ENCODE data around the gene PTPRN2. TPM values are rescaled to one million over a fixed set of nuclear protein-coding genes. Genes with fewer than 3 reads are reported as not detected.

PTPRN2 gene
- total RNA-seq, 1 experiment from 2014 or later = 1.1 TPM

GRCh38 chr7:157873664-157874063 lies 714.0 kb downstream of the PTPRN2 start:
- ChIA-PET POLR2A (no interaction called here), CTCF (no interaction called here)
- DNase-seq (ENCODE audit: low read depth, low spot score) (no peak), ATAC-seq (no peak)
- no TSS peak for BruUV-seq (replicated peaks)
- H3K4me1 ChIP-seq (ENCODE audit: control insufficient read depth, insufficient read depth, low read length) = no peaks in the 10 kb centered on the region
- no peak for TF ChIP-seq POLR2AphosphoS5 (IDR thresholded peaks at IDR 0.05; ENCODE audit: low read depth, low read length)
- TF ChIP-seq TCF7L2 (IDR thresholded peaks at IDR 0.05; ENCODE audit: low read depth, low read length) = no peak
- TF ChIP-seq REST (IDR thresholded peaks at IDR 0.05; ENCODE audit: insufficient read depth in 1 of 2, low read depth in 2 of 2, low read length in 1 of 2) = no peak
- TF ChIP-seq SIN3A (IDR thresholded peaks at IDR 0.05; ENCODE audit: borderline replicate concordance, insufficient read depth, low read depth, low read length) = no peak
- TF ChIP-seq CTCF (IDR thresholded peaks at IDR 0.05) = no peak
- H3K36me3 ChIP-seq (ENCODE audit: control insufficient read depth, insufficient read depth, low read length) = no peaks in the 10 kb centered on the region; the same call in 1 of the 2 replicates
- no peak overlapping the region for H3K4me3 ChIP-seq (ENCODE audit: low read depth in 2 of 2, low read length in 2 of 2)
- no peaks in the 10 kb centered on the region for H3K9me3 ChIP-seq (ENCODE audit: control insufficient read depth, insufficient read depth, low read depth, low read length)
- intact Hi-C loops (cut with micrococcal nuclease; ENCODE audit: unreplicated experiment) (loop anchor here (10.0 kb wide), 1 partner anchor 439 kb away; no protein-coding TSS in a partner anchor), in situ Hi-C loops (cut with HindIII; ENCODE audit: low pct_unique_long_range_greater_than_20kb, low sequenced_read_pairs) (no loop called here)
- H3K27me3 ChIP-seq (ENCODE audit: control insufficient read depth, insufficient read depth, low read length) = peaks cover 3% of the 10 kb centered on the region; the same call in 1 of the 2 replicates
- H3K27ac ChIP-seq (ENCODE audit: low read length) = no peak overlapping the region

- H3K27ac ChIP-seq (ENCODE audit: low read length) = no peak overlapping the region
- no peaks in the 10 kb centered on the region for H3K9me3 ChIP-seq (ENCODE audit: control insufficient read depth, insufficient read depth, low read depth, low read length)
- no TSS peak for BruUV-seq (replicated peaks)
- no peak for ATAC-seq
- ChIA-PET POLR2A (interaction anchor here (0.6 kb wide), 1 partner anchor 24 kb away, joined by 4 read pairs; no protein-coding TSS in a partner anchor), CTCF (no interaction called here)
- intact Hi-C loops (cut with micrococcal nuclease; ENCODE audit: unreplicated experiment) = loop anchor here (10.0 kb wide), 1 partner anchor 438 kb away; no protein-coding TSS in a partner anchor
- DNase-seq (ENCODE audit: low read depth, low spot score) = no peak
- TF ChIP-seq TCF7L2 (IDR thresholded peaks at IDR 0.05; ENCODE audit: low read depth, low read length) (no peak), SIN3A (IDR thresholded peaks at IDR 0.05; ENCODE audit: borderline replicate concordance, insufficient read depth, low read depth, low read length) (no peak), POLR2AphosphoS5 (IDR thresholded peaks at IDR 0.05; ENCODE audit: low read depth, low read length) (no peak), REST (IDR thresholded peaks at IDR 0.05; ENCODE audit: insufficient read depth in 1 of 2, low read depth in 2 of 2, low read length in 1 of 2) (no peak), CTCF (IDR thresholded peaks at IDR 0.05) (no peak)
- H3K4me1 ChIP-seq (ENCODE audit: control insufficient read depth, insufficient read depth, low read length) = no peaks in the 10 kb centered on the region
- H3K36me3 ChIP-seq (ENCODE audit: control insufficient read depth, insufficient read depth, low read length) = no peaks in the 10 kb centered on the region; the same call in 1 of the 2 replicates
- in situ Hi-C loops (cut with HindIII; ENCODE audit: low pct_unique_long_range_greater_than_20kb, low sequenced_read_pairs) = no loop called here
- H3K27me3 ChIP-seq (ENCODE audit: control insufficient read depth, insufficient read depth, low read length) = peaks cover 3% of the 10 kb centered on the region; the same call in 1 of the 2 replicates
- no peak overlapping the region for H3K4me3 ChIP-seq (ENCODE audit: low read depth in 2 of 2, low read length in 2 of 2)
These were observed 714.4 kb downstream of the PTPRN2 start for GRCh38 chr7:157873181-157873580.
